ENCODE results near the gene KLHL24. TPM values are rescaled to one million over a fixed set of nuclear protein-coding genes. Genes with fewer than 3 reads are reported as not detected.
A peak's percentile ranks its signal among the peaks of the same experiment; 100 is the strongest.
"Not testable (repeated sequence)": the region's sequence is repeated elsewhere in the genome, so short reads cannot be mapped to it uniquely, and the experiment has no call there.

Gene KLHL24
- total RNA-seq, 2 donors from 2014 or later: 7.7 to 25.1 TPM

- Mint-ChIP-seq H3K36me3 (ENCODE audit: low read depth) (peaks cover 39% of the 10 kb centered on the region), H3K27ac (peak overlapping the region; percentile 93), H3K4me3 (peak overlapping the region; percentile 92), H3K4me1 (peaks cover 31% of the 10 kb centered on the region), H3K27me3 (no peaks in the 10 kb centered on the region), H3K9me3 (no peaks in the 10 kb centered on the region)
- no peak for ATAC-seq (replicated peaks)
Measured at GRCh38 chr3:183697123-183697609, 61.7 kb downstream of the KLHL24 start.

- Mint-ChIP-seq H3K4me3 (peak within 1 kb of the TSS; percentile 95), H3K9me3 (no peaks in the 10 kb centered on the region), H3K4me1 (peaks cover 31% of the 10 kb centered on the region), H3K36me3 (ENCODE audit: low read depth) (peaks cover 45% of the 10 kb centered on the region), H3K27me3 (no peaks in the 10 kb centered on the region), H3K27ac (peak within 1 kb of the TSS; percentile 93)
- peak; percentile 86 for ATAC-seq (replicated peaks)
Measured at GRCh38 chr3:183697610-183698317, 62.3 kb downstream of the KLHL24 start, which contains the start of gene YEATS2. Gene YEATS2 (plus strand): TSS chr3:183697797. CDS start chr3:183715163, 17,366 bp downstream.

- peak overlapping the region; percentile 95 for H3K4me3 Mint-ChIP-seq
- H3K36me3 Mint-ChIP-seq (ENCODE audit: low read depth): peaks cover 48% of the 10 kb centered on the region
- H3K27me3 Mint-ChIP-seq: no peaks in the 10 kb centered on the region
- H3K9me3 Mint-ChIP-seq: no peaks in the 10 kb centered on the region
- H3K4me1 Mint-ChIP-seq: peaks cover 31% of the 10 kb centered on the region
- H3K27ac Mint-ChIP-seq: peak overlapping the region; percentile 91
- ATAC-seq (replicated peaks): peak; percentile 41
Measured at GRCh38 chr3:183698318-183698751, 62.9 kb downstream of the KLHL24 start.

GRCh38 chr3:183698756-183699155 is 63.3 kb downstream of the KLHL24 start:
- peak; percentile 38 for ATAC-seq (replicated peaks)
- Mint-ChIP-seq H3K36me3 (ENCODE audit: low read depth) (peaks cover 48% of the 10 kb centered on the region), H3K9me3 (no peaks in the 10 kb centered on the region), H3K27ac (peak overlapping the region; percentile 91), H3K27me3 (no peaks in the 10 kb centered on the region), H3K4me3 (peak overlapping the region; percentile 95), H3K4me1 (peaks cover 31% of the 10 kb centered on the region)

GRCh38 chr3:183699238-183699947 is 64.0 kb downstream of the KLHL24 start:
- no peak for ATAC-seq (replicated peaks)
- Mint-ChIP-seq H3K9me3 (no peaks in the 10 kb centered on the region), H3K27me3 (no peaks in the 10 kb centered on the region), H3K36me3 (ENCODE audit: low read depth) (peaks cover 53% of the 10 kb centered on the region), H3K27ac (peak overlapping the region; percentile 91), H3K4me1 (peaks cover 35% of the 10 kb centered on the region), H3K4me3 (peak overlapping the region; percentile 95)

GRCh38 chr3:183701744-183702143 is 66.3 kb downstream of the KLHL24 start:
- H3K27ac Mint-ChIP-seq: no peak overlapping the region
- H3K4me3 Mint-ChIP-seq: peak overlapping the region; percentile 95
- H3K4me1 Mint-ChIP-seq: peaks cover 41% of the 10 kb centered on the region
- H3K27me3 Mint-ChIP-seq: no peaks in the 10 kb centered on the region
- peaks cover 67% of the 10 kb centered on the region for H3K36me3 Mint-ChIP-seq (ENCODE audit: low read depth)
- ATAC-seq (replicated peaks): no peak
- H3K9me3 Mint-ChIP-seq: no peaks in the 10 kb centered on the region

GRCh38 chr3:183703892-183704291 is 68.5 kb downstream of the KLHL24 start:
- not testable (repeated sequence) for H3K4me3 Mint-ChIP-seq; H3K27me3 Mint-ChIP-seq; H3K27ac Mint-ChIP-seq; ATAC-seq (replicated peaks); H3K9me3 Mint-ChIP-seq
- Mint-ChIP-seq H3K36me3 (ENCODE audit: low read depth) (peaks cover 66% of the 10 kb centered on the region), H3K4me1 (peaks cover 35% of the 10 kb centered on the region)

- ATAC-seq (replicated peaks): no peak
- Mint-ChIP-seq H3K9me3 (no peaks in the 10 kb centered on the region), H3K4me1 (peaks cover 6% of the 10 kb centered on the region)
Measured at GRCh38 chr3:183710231-183710630, 74.8 kb downstream of the KLHL24 start.

GRCh38 chr3:183711516-183711915 is 76.1 kb downstream of the KLHL24 start:
- Mint-ChIP-seq H3K4me3 (no peak overlapping the region), H3K9me3 (no peaks in the 10 kb centered on the region), H3K27ac (no peak overlapping the region), H3K4me1 (no peaks in the 10 kb centered on the region), H3K27me3 (no peaks in the 10 kb centered on the region), H3K36me3 (ENCODE audit: low read depth) (peaks cover 46% of the 10 kb centered on the region)
- ATAC-seq (replicated peaks): no peak

More at GRCh38 chr3:183710231-183710630, 74.8 kb downstream of the KLHL24 start:
- H3K27me3 Mint-ChIP-seq: no peaks in the 10 kb centered on the region
- H3K4me3 Mint-ChIP-seq: no peak overlapping the region
- H3K27ac Mint-ChIP-seq: no peak overlapping the region
- peaks cover 46% of the 10 kb centered on the region for H3K36me3 Mint-ChIP-seq (ENCODE audit: low read depth)

- H3K27me3 Mint-ChIP-seq: no peaks in the 10 kb centered on the region
- H3K4me1 Mint-ChIP-seq: no peaks in the 10 kb centered on the region
- H3K36me3 Mint-ChIP-seq (ENCODE audit: low read depth): peaks cover 71% of the 10 kb centered on the region
- H3K27ac Mint-ChIP-seq: no peak overlapping the region
- no peak for ATAC-seq (replicated peaks)
- no peaks in the 10 kb centered on the region for H3K9me3 Mint-ChIP-seq
- no peak overlapping the region for H3K4me3 Mint-ChIP-seq
Measured at GRCh38 chr3:183714622-183715021, 79.2 kb downstream of the KLHL24 start.

GRCh38 chr3:183718012-183718411 is 82.6 kb downstream of the KLHL24 start:
- Mint-ChIP-seq H3K27me3 (no peaks in the 10 kb centered on the region), H3K4me1 (peaks cover 4% of the 10 kb centered on the region), H3K9me3 (no peaks in the 10 kb centered on the region), H3K27ac (no peak overlapping the region), H3K4me3 (no peak overlapping the region), H3K36me3 (ENCODE audit: low read depth) (peaks cover 89% of the 10 kb centered on the region)
- ATAC-seq (replicated peaks): no peak

- Mint-ChIP-seq H3K36me3 (ENCODE audit: low read depth) (peaks cover 100% of the 10 kb centered on the region), H3K4me1 (peaks cover 4% of the 10 kb centered on the region), H3K9me3 (no peaks in the 10 kb centered on the region), H3K27ac (no peak overlapping the region), H3K27me3 (no peaks in the 10 kb centered on the region), H3K4me3 (no peak overlapping the region)
- no peak for ATAC-seq (replicated peaks)
Measured at GRCh38 chr3:183725387-183725786, 90.0 kb downstream of the KLHL24 start.

GRCh38 chr3:183728204-183728603 is 92.8 kb downstream of the KLHL24 start:
- Mint-ChIP-seq H3K27me3 (no peaks in the 10 kb centered on the region), H3K4me1 (no peaks in the 10 kb centered on the region), H3K9me3 (no peaks in the 10 kb centered on the region), H3K27ac (no peak overlapping the region), H3K36me3 (ENCODE audit: low read depth) (peaks cover 98% of the 10 kb centered on the region), H3K4me3 (no peak overlapping the region)
- no peak for ATAC-seq (replicated peaks)

GRCh38 chr3:183730361-183730760 is 94.9 kb downstream of the KLHL24 start:
- Mint-ChIP-seq H3K27ac (no peak overlapping the region), H3K9me3 (no peaks in the 10 kb centered on the region), H3K4me1 (peaks cover 6% of the 10 kb centered on the region), H3K4me3 (no peak overlapping the region), H3K27me3 (no peaks in the 10 kb centered on the region), H3K36me3 (ENCODE audit: low read depth) (peaks cover 98% of the 10 kb centered on the region)
- no peak for ATAC-seq (replicated peaks)

GRCh38 chr3:183731611-183732010 is 96.2 kb downstream of the KLHL24 start:
- Mint-ChIP-seq H3K4me1 (peaks cover 6% of the 10 kb centered on the region), H3K36me3 (ENCODE audit: low read depth) (peaks cover 98% of the 10 kb centered on the region), H3K27me3 (no peaks in the 10 kb centered on the region), H3K27ac (no peak overlapping the region), H3K9me3 (no peaks in the 10 kb centered on the region), H3K4me3 (no peak overlapping the region)
- ATAC-seq (replicated peaks): no peak

Data from activated T-helper 17 cell treated with anti-CD3 and anti-CD28 coated beads, Interleukin-2, amount 50 U/mL, for 72 hours (primary cell).